Peyer's patch (tissue), 4 donors: Measurements from ENCODE around the gene RBM19.

Source experiments
- CTCF ChIP-seq, 6 experiments: fragments of 450-650 bp in 4 of 6; fragments of 200-600 bp in 2 of 6; sonication (generic) in 1 of 6; IDR thresholded peaks; one replicate each; pipeline ENCODE4 v1.5.1; 2017 to 2019; ENCODE audit warnings: antibody characterized with exemption in 6 of 6, mild to moderate bottlenecking in 3 of 6, moderate library complexity in 1 of 6
- POLR2A ChIP-seq, 2 donors: fragments of 450-650 bp; IDR thresholded peaks; one replicate each; pipeline ENCODE4 v1.5.1; 2017; ENCODE audit warnings: antibody characterized with exemption in 2 of 2, mild to moderate bottlenecking in 2 of 2, moderate library complexity in 2 of 2

GRCh38 chr12:113946175-113946574 lies 19.9 kb downstream of the RBM19 start:
- TF ChIP-seq POLR2A (IDR thresholded peaks at IDR 0.05) (no peak), CTCF (IDR thresholded peaks at IDR 0.05) (no peak)
